OCI-LY7 (cell line): Measurements from ENCODE around the gene GRAP2. TPM values are rescaled to one million over a fixed set of nuclear protein-coding genes. Genes with fewer than 3 reads are reported as not detected.

Source experiments
- BruUV-seq: library from RNA; stranded (reverse); fragments of 400-500 nt; replicated peaks from 2 replicates; lab custom pipeline; 2021; lab: Mats Ljungman, UMichigan
- CTCF ChIA-PET: fragments of 300-600 bp; sonication (Branson Sonifier 250); formaldehyde crosslinking; loops from one replicate; lab custom pipeline; 2022; ENCODE audit warnings: antibody characterized with exemption; ENCODE audit not compliant: unreplicated experiment; lab: Charles Lee
- POLR2A ChIA-PET: fragments of 300-600 bp; sonication (Branson Sonifier 250); formaldehyde crosslinking; loops from one replicate; lab custom pipeline; 2022; ENCODE audit warnings: antibody characterized with exemption; lab: Charles Lee
- DNase-seq: peaks from one replicate; pipeline ENCODE4 v3.0.0-alpha.2; 2015; ENCODE audit warnings: low spot score
- H2AFZ ChIP-seq: fragments of 200-600 bp; sonication (generic), shearing (Covaris generic); 2 replicates; pipeline ENCODE4 v1.6.1; 2014; ENCODE audit warnings: mild to moderate bottlenecking, antibody characterized with exemption, low read length, moderate library complexity
- H3K27ac ChIP-seq: fragments of 200-600 bp; sonication (generic); 2 replicates; pipeline ENCODE4 v1.5.1; 2014; ENCODE audit warnings: mixed run types, low read depth, mild to moderate bottlenecking, moderate library complexity, low read length, inconsistent platforms; ENCODE audit not compliant: poor library complexity, severe bottlenecking
- H3K36me3 ChIP-seq: fragments of 200-600 bp; sonication (generic); 2 replicates; pipeline ENCODE4 v1.6.1; 2014; ENCODE audit warnings: mild to moderate bottlenecking, antibody characterized with exemption, low read length, moderate library complexity, mixed read lengths; ENCODE audit not compliant: insufficient read depth
- H3K4me1 ChIP-seq: fragments of 200-600 bp; sonication (generic); 2 replicates; pipeline ENCODE4 v1.5.1; 2014; ENCODE audit warnings: mild to moderate bottlenecking, low read length; ENCODE audit not compliant: insufficient read depth, poor library complexity, severe bottlenecking
- H3K4me2 ChIP-seq: fragments of 200-600 bp; sonication (generic); 2 replicates; pipeline ENCODE4 v1.6.1; 2014; ENCODE audit warnings: mild to moderate bottlenecking, low read length
- H3K4me3 ChIP-seq: fragments of 200-600 bp; sonication (generic); 2 replicates; pipeline ENCODE4 v1.5.1; 2014; ENCODE audit warnings: mild to moderate bottlenecking, low read depth, low read length; ENCODE audit not compliant: poor library complexity, severe bottlenecking
- H3K79me2 ChIP-seq: fragments of 200-600 bp; sonication (generic); 2 replicates; pipeline ENCODE4 v1.6.1; 2016; ENCODE audit warnings: low read depth, mild to moderate bottlenecking, low read length, moderate library complexity, mixed read lengths; ENCODE audit not compliant: insufficient read depth
- H3K9me2 ChIP-seq: fragments of 200-600 bp; sonication (generic); 2 replicates; pipeline ENCODE4 v1.6.1; 2016; ENCODE audit warnings: mild to moderate bottlenecking, low read length, mixed read lengths; ENCODE audit not compliant: insufficient read depth
- H3K9me3 ChIP-seq: fragments of 200-600 bp; sonication (generic); 2 replicates; pipeline ENCODE4 v1.6.1; 2014; ENCODE audit warnings: mild to moderate bottlenecking, mixed run types, low read length, mixed read lengths
- H4K20me1 ChIP-seq: fragments of 200-600 bp; sonication (generic); 2 replicates; pipeline ENCODE4 v1.6.1; 2014; ENCODE audit warnings: mild to moderate bottlenecking, antibody characterized with exemption, low read length, moderate library complexity, mixed read lengths; ENCODE audit not compliant: insufficient read depth
- CTCF ChIP-seq: fragments of 200-600 bp; sonication (generic); conservative IDR thresholded peaks from 2 replicates; pipeline ENCODE4 v1.5.1; 2014; ENCODE audit warnings: mild to moderate bottlenecking, antibody characterized with exemption, low read length, moderate library complexity, mixed read lengths
- EZH2phosphoT487 ChIP-seq: fragments of 200-600 bp; sonication (generic); IDR thresholded peaks from 2 replicates; pipeline ENCODE4 v1.6.1; 2018; ENCODE audit warnings: low read depth, borderline replicate concordance, mild to moderate bottlenecking, mixed run types, antibody characterized with exemption, low read length, moderate library complexity, mixed read lengths
- intact Hi-C: fragments of 100-400 bp; cut with micrococcal nuclease; formaldehyde crosslinking; loops from one replicate; pipeline ENCODE4 v1.10.0; 2022; ENCODE audit not compliant: unreplicated experiment
- total RNA-seq, 2 experiments: library from RNA; depleted of rRNA in 1 of 2; stranded (reverse); fragments of >200 nt in 1 of 2; shearing (Covaris generic) in 1 of 2; gene quantifications; 2 replicates each; pipeline ENCODE4 v1.2.3, GENCODE V29; 2014 to 2022

The GRAP2 gene
- total RNA-seq, 2 experiments from 2014 or later, result not detected

GRCh38 chr22:39896313-39896996 is 4.4 kb upstream of the GRAP2 start:
- TF ChIP-seq CTCF (peak; percentile 30; the same call in 1 of the 2 replicates), EZH2phosphoT487 (no peak)
- ChIA-PET CTCF (no interaction called here), POLR2A (interaction anchor here (0.6 kb wide), 1 partner anchor 11 kb away, joined by 3 read pairs; no protein-coding TSS in a partner anchor)
- no TSS peak for BruUV-seq
- H3K4me1 ChIP-seq, result peaks cover 36% of the 10 kb centered on the region
- H3K9me2 ChIP-seq, result no peaks in the 10 kb centered on the region
- H3K4me2 ChIP-seq, result no peak overlapping the region
- intact Hi-C loops, result no loop called here
- H3K27ac ChIP-seq, result no peak overlapping the region
- no peaks in the 10 kb centered on the region for H3K36me3 ChIP-seq
- H4K20me1 ChIP-seq, result no peaks in the 10 kb centered on the region
- DNase-seq, result no peak
- H3K79me2 ChIP-seq, result no peaks in the 10 kb centered on the region
- H3K9me3 ChIP-seq, result no peaks in the 10 kb centered on the region
- no peak overlapping the region for H2AFZ ChIP-seq
- H3K4me3 ChIP-seq, result no peak overlapping the region

GRCh38 chr22:39897841-39898240 is 3.0 kb upstream of the GRAP2 start:
- Histone ChIP-seq H3K4me2 (no peak overlapping the region), H3K4me3 (no peak overlapping the region), H3K79me2 (no peaks in the 10 kb centered on the region), H4K20me1 (no peaks in the 10 kb centered on the region), H3K9me3 (no peaks in the 10 kb centered on the region), H2AFZ (0 out of 2 replicates have a peak overlapping the region, but pooled peaks have one; percentile 35), H3K27ac (no peak overlapping the region), H3K36me3 (no peaks in the 10 kb centered on the region), H3K4me1 (peaks cover 36% of the 10 kb centered on the region), H3K9me2 (no peaks in the 10 kb centered on the region)
- TF ChIP-seq EZH2phosphoT487, result no peak
- no peak for TF ChIP-seq CTCF
- intact Hi-C loops, result no loop called here
- no peak for DNase-seq
- BruUV-seq, result no TSS peak
- CTCF ChIA-PET, result no interaction called here
- POLR2A ChIA-PET, result interaction anchor here (0.7 kb wide), 1 partner anchor 30 kb away, joined by 3 read pairs; no protein-coding TSS in a partner anchor

GRCh38 chr22:39898997-39899396 is 1.9 kb upstream of the GRAP2 start:
- peaks cover 36% of the 10 kb centered on the region for H3K4me1 ChIP-seq
- ChIA-PET POLR2A (interaction anchor here (0.6 kb wide), 1 partner anchor 442 kb away, joined by 3 read pairs; no protein-coding TSS in a partner anchor), CTCF (no interaction called here)
- peak; percentile 94 for DNase-seq
- no peaks in the 10 kb centered on the region for H3K9me3 ChIP-seq
- intact Hi-C loops, result no loop called here
- peak overlapping the region; percentile 50 for H3K27ac ChIP-seq
- no peaks in the 10 kb centered on the region for H3K36me3 ChIP-seq
- H3K4me3 ChIP-seq, result peak overlapping the region; percentile 2
- H3K9me2 ChIP-seq, result no peaks in the 10 kb centered on the region
- H3K79me2 ChIP-seq, result no peaks in the 10 kb centered on the region
- peak overlapping the region; percentile 7; the same call in 1 of the 2 replicates for H2AFZ ChIP-seq
- peak overlapping the region; percentile 43 for H3K4me2 ChIP-seq
- BruUV-seq, result no TSS peak
- no peak for TF ChIP-seq CTCF
- TF ChIP-seq EZH2phosphoT487, result no peak
- H4K20me1 ChIP-seq, result no peaks in the 10 kb centered on the region
